H1 (cell line): ENCODE data around the gene SMDT1. TPM values are rescaled to one million over a fixed set of nuclear protein-coding genes. Genes with fewer than 3 reads are reported as not detected.

ENCODE experiments used
- CTCF ChIA-PET: fragments of 300-600 bp; sonication (Branson Sonifier 250); formaldehyde crosslinking; loops from one replicate; lab custom pipeline; 2021; ENCODE audit not compliant: partially characterized antibody; lab: Charles Lee
- POLR2A ChIA-PET: fragments of 300-600 bp; sonication (Branson Sonifier 250); formaldehyde crosslinking; loops from one replicate; lab custom pipeline; 2021; ENCODE audit warnings: inconsistent platforms; ENCODE audit not compliant: partially characterized antibody; lab: Charles Lee
- DNase-seq, 2 experiments: peaks; one replicate each; pipeline versions ENCODE4 v3.0.0 to v3.0.0-alpha.2; 2010 to 2022; ENCODE audit warnings: low spot score in 2 of 2, low read depth in 1 of 2, mixed read lengths in 1 of 2
- FAIRE-seq: peaks from 2 replicates; lab custom pipeline; 2011; peaks lifted over from hg19 to GRCh38; lab: Jason Lieb, UNC
- H2AFZ ChIP-seq: 2 replicates; pipeline ENCODE4 v1.8.1; 2012; ENCODE audit warnings: low read length, inconsistent platforms
- H2AK5ac ChIP-seq: 2 replicates; pipeline ENCODE4 v1.6.1; 2013; ENCODE audit warnings: low read depth, low read length
- H2BK120ac ChIP-seq: replicated peaks from 2 replicates; pipeline ENCODE3; 2013; ENCODE audit warnings: low read depth, low read length, inconsistent platforms
- H2BK12ac ChIP-seq: 2 replicates; pipeline ENCODE4 v1.6.1; 2013; ENCODE audit warnings: low read depth, low read length
- H2BK15ac ChIP-seq: 2 replicates; pipeline ENCODE4 v1.6.1; 2013; ENCODE audit warnings: low read length
- H2BK20ac ChIP-seq: 2 replicates; pipeline ENCODE4 v1.6.1; 2013; ENCODE audit warnings: low read length
- H2BK5ac ChIP-seq: 2 replicates; pipeline ENCODE4 v1.6.1; 2013; ENCODE audit warnings: low read depth, low read length
- H3K14ac ChIP-seq: 2 replicates; pipeline ENCODE4 v1.6.1; 2013; ENCODE audit warnings: inconsistent platforms; ENCODE audit not compliant: insufficient read length
- H3K18ac ChIP-seq: 2 replicates; pipeline ENCODE4 v1.6.1; 2013; ENCODE audit warnings: low read length; ENCODE audit errors: extremely low read depth
- H3K23ac ChIP-seq: 2 replicates; pipeline ENCODE4 v1.6.1; 2013; ENCODE audit warnings: inconsistent platforms; ENCODE audit not compliant: insufficient read length
- H3K23me2 ChIP-seq: 2 replicates; pipeline ENCODE4 v1.6.1; 2013; ENCODE audit warnings: low read depth, low read length
- H3K27ac ChIP-seq: 2 replicates; pipeline ENCODE4 v1.6.1; 2011; ENCODE audit warnings: low read depth, low read length, inconsistent platforms
- H3K27me3 ChIP-seq, 4 experiments: replicated peaks in 1 of 4; 1 replicate in 1 of 4; 2 replicates in 3 of 4; pipeline versions ENCODE4 v1.6.1 to v1.8.1; 2011 to 2013; ENCODE audit warnings: low read length in 3 of 4, mild to moderate bottlenecking in 3 of 4, inconsistent platforms in 2 of 4, mixed read lengths in 2 of 4, moderate library complexity in 1 of 4; ENCODE audit not compliant: control insufficient read depth in 3 of 4, insufficient read depth in 3 of 4; ENCODE audit errors: extremely low read depth in 1 of 4
- H3K36me3 ChIP-seq, 4 experiments: 2 replicates each; pipeline versions ENCODE4 v1.6.1 to v1.8.1; 2011 to 2013; ENCODE audit warnings: mild to moderate bottlenecking in 4 of 4, low read length in 3 of 4, moderate library complexity in 2 of 4, control low read depth in 1 of 4, inconsistent platforms in 1 of 4; ENCODE audit not compliant: insufficient read depth in 4 of 4, control insufficient read depth in 2 of 4
- H3K4ac ChIP-seq: replicated peaks from 2 replicates; pipeline ENCODE3; 2013; ENCODE audit warnings: low read length, low read depth, mixed read lengths, inconsistent platforms; ENCODE audit not compliant: insufficient read length
- H3K4me1 ChIP-seq, 4 experiments: replicated peaks in 1 of 4; 1 replicate in 1 of 4; 2 replicates in 3 of 4; pipeline versions ENCODE4 v1.6.1 to v1.8.1; 2011 to 2013; ENCODE audit warnings: low read length in 3 of 4, inconsistent platforms in 2 of 4, mixed read lengths in 1 of 4; ENCODE audit not compliant: insufficient read depth in 4 of 4, control insufficient read depth in 3 of 4
- H3K4me2 ChIP-seq, 2 experiments: 2 replicates each; pipeline versions ENCODE4 v1.6.1 to v1.8.1; 2011 to 2013; ENCODE audit warnings: low read depth in 2 of 2, low read length in 2 of 2, control low read depth in 1 of 2, inconsistent platforms in 1 of 2, mild to moderate bottlenecking in 1 of 2; ENCODE audit not compliant: insufficient read depth in 1 of 2
- H3K4me3 ChIP-seq, 4 experiments: fragments of 200-600, 300-600 bp in 1 of 4; sonication (generic), shearing (Covaris generic), sonication (Bioruptor Twin) in 1 of 4; 2 replicates each; pipeline versions ENCODE4 v1.5.1 to v1.8.1; 2011 to 2016; ENCODE audit warnings: low read length in 4 of 4, low read depth in 3 of 4, control low read depth in 2 of 4, inconsistent platforms in 2 of 4, mild to moderate bottlenecking in 2 of 4, mixed read lengths in 1 of 4, moderate library complexity in 1 of 4; ENCODE audit not compliant: insufficient read depth in 2 of 4; ENCODE audit errors: extremely low read depth in 1 of 4
- H3K56ac ChIP-seq: replicated peaks from 2 replicates; pipeline ENCODE3; 2013; ENCODE audit warnings: low read depth, mild to moderate bottlenecking, mixed read lengths, low read length, inconsistent platforms; ENCODE audit not compliant: insufficient read length
- H3K79me1 ChIP-seq: 2 replicates; pipeline ENCODE4 v1.6.1; 2013; ENCODE audit warnings: low read depth, low read length, control low read depth
- H3K79me2 ChIP-seq, 2 experiments: 2 replicates each; pipeline versions ENCODE4 v1.6.1 to v1.8.1; 2012 to 2013; ENCODE audit warnings: low read length in 2 of 2, mild to moderate bottlenecking in 2 of 2, inconsistent platforms in 1 of 2; ENCODE audit not compliant: insufficient read depth in 2 of 2, control insufficient read depth in 1 of 2
- H3K9ac ChIP-seq, 4 experiments: replicated peaks in 1 of 4; 1 replicate in 1 of 4; 2 replicates in 3 of 4; pipeline versions ENCODE4 v1.6.1 to v1.8.1; 2011 to 2013; ENCODE audit warnings: low read depth in 3 of 4, low read length in 3 of 4, control low read depth in 2 of 4, mild to moderate bottlenecking in 2 of 4, moderate library complexity in 2 of 4, inconsistent platforms in 1 of 4; ENCODE audit errors: extremely low read depth in 1 of 4
- H3K9me3 ChIP-seq, 2 experiments: 2 replicates each; pipeline versions ENCODE4 v1.6.1 to v1.8.1; 2012 to 2013; ENCODE audit warnings: mild to moderate bottlenecking in 2 of 2, moderate library complexity in 2 of 2, control low read depth in 1 of 2, inconsistent platforms in 1 of 2, low read depth in 1 of 2, low read length in 1 of 2, mixed read lengths in 1 of 2; ENCODE audit not compliant: insufficient read depth in 2 of 2
- H4K20me1 ChIP-seq, 2 experiments: replicated peaks in 1 of 2; 2 replicates each; pipeline versions ENCODE3 to v1.8.1; 2011 to 2013; ENCODE audit warnings: inconsistent platforms in 2 of 2, low read length in 2 of 2, mild to moderate bottlenecking in 1 of 2; ENCODE audit not compliant: insufficient read depth in 2 of 2, control insufficient read depth in 1 of 2
- H4K5ac ChIP-seq: 2 replicates; pipeline ENCODE4 v1.6.1; 2013; ENCODE audit warnings: low read length, low read depth, mixed read lengths, inconsistent platforms; ENCODE audit not compliant: insufficient read length
- H4K8ac ChIP-seq: 2 replicates; pipeline ENCODE4 v1.8.0; 2013; ENCODE audit warnings: mild to moderate bottlenecking, moderate library complexity, low read length, inconsistent platforms; ENCODE audit not compliant: insufficient read depth; ENCODE audit errors: extremely low read depth
- H4K91ac ChIP-seq: replicated peaks from 2 replicates; pipeline ENCODE3; 2013; ENCODE audit warnings: low read length, mixed read lengths, inconsistent platforms; ENCODE audit not compliant: insufficient read length
- BACH1 ChIP-seq: IDR thresholded peaks from 2 replicates; pipeline ENCODE4 v1.6.1; 2012; ENCODE audit warnings: low read length, improper control_type of control experiment
- CHD1 ChIP-seq: IDR thresholded peaks from 2 replicates; pipeline ENCODE4 v1.6.1; 2012; ENCODE audit warnings: low read depth, low read length, improper control_type of control experiment
- CREB1 ChIP-seq: IDR thresholded peaks from 2 replicates; pipeline ENCODE4 v1.6.1; 2012; ENCODE audit warnings: inconsistent platforms
- GTF2F1 ChIP-seq: IDR thresholded peaks from 2 replicates; pipeline ENCODE4 v1.6.1; 2012; ENCODE audit warnings: low read depth, low read length, improper control_type of control experiment, borderline replicate concordance
- HDAC2 ChIP-seq, 2 experiments: fragments of 300-600 bp in 1 of 2; sonication (generic) in 1 of 2; IDR thresholded peaks; 2 replicates each; pipeline ENCODE4 v1.6.1; 2011 to 2012; ENCODE audit warnings: low read depth in 2 of 2, low read length in 2 of 2, mild to moderate bottlenecking in 2 of 2, moderate library complexity in 2 of 2, borderline replicate concordance in 1 of 2, inconsistent platforms in 1 of 2
- SIX5 ChIP-seq: IDR thresholded peaks from 2 replicates; pipeline ENCODE4 v1.6.1; 2011; ENCODE audit warnings: mild to moderate bottlenecking, low read depth, low read length
- TAF1 ChIP-seq: IDR thresholded peaks from 2 replicates; pipeline ENCODE4 v1.6.1; 2011; ENCODE audit warnings: mild to moderate bottlenecking, low read depth, low read length
- TEAD4 ChIP-seq: IDR thresholded peaks from 2 replicates; pipeline ENCODE4 v1.6.1; 2012; ENCODE audit warnings: low read depth, low read length, inconsistent platforms, mixed read lengths
- WGBS, 2 experiments: shearing (Covaris generic) in 1 of 2; methylation state at CpG; one replicate each; pipeline versions ENCODE4 v1.1.6 to v1.1.7; 2013 to 2015; ENCODE audit warnings: low lambda C conversion rate in 2 of 2, mixed read lengths in 2 of 2, inconsistent platforms in 1 of 2, low coverage in 1 of 2, missing lambda C conversion rate in 1 of 2; ENCODE audit not compliant: insufficient replicate concordance in 2 of 2, insufficient coverage in 1 of 2, insufficient read length in 1 of 2; ENCODE audit errors: extremely low coverage in 1 of 2, missing lambda C conversion rate in 1 of 2; 5-methylcytosine and 5-hydroxymethylcytosine counted together
- polyA plus RNA-seq, 7 experiments: library from polyadenylated mRNA; depleted of rRNA in 3 of 7; stranded (reverse) in 5 of 7; unstranded in 2 of 7; fragments of >200 nt in 5 of 7; fragments of 200-250 nt in 2 of 7; gene quantifications; 1 replicate in 5 of 7; 2 replicates in 1 of 7; 4 replicates in 1 of 7; pipeline versions ENCODE4 v1.2.1 to v1.2.3, GENCODE V29; 2011 to 2013; ENCODE audit warnings: missing spikeins in 2 of 7, mixed read lengths in 2 of 7
- total RNA-seq: library from RNA; stranded (reverse); fragmentation: NEBNext Ultra II Directional; extraction: Animal tissue kit (Norgen Biotek cat#: 25700); gene quantifications from 2 replicates; pipeline ENCODE4 v1.2.1, GENCODE V29; 2021
- TF ChIP-seq, protein P1 (sequence below): IDR thresholded peaks from 2 replicates; pipeline ENCODE4 v1.6.1; 2011; ENCODE audit warnings: low read length, improper control_type of control experiment
- TF ChIP-seq, protein P2 (sequence below), 3 experiments: IDR thresholded peaks; 1 replicate in 2 of 3; 2 replicates in 1 of 3; pipeline versions ENCODE4 v1.5.1 to v1.6.1; 2011; ENCODE audit warnings: low read length in 3 of 3, mild to moderate bottlenecking in 3 of 3, inconsistent platforms in 2 of 3, low read depth in 1 of 3, moderate library complexity in 1 of 3; ENCODE audit not compliant: insufficient read depth in 1 of 3; ENCODE audit errors: control extremely low read depth in 1 of 3

SMDT1 gene
- total and polyA plus RNA-seq, 2 of the 8 experiments (the other 6 are each of a cell fraction or from before 2014, with no cell fraction given) = 34.9 to 35.6 TPM

DNA sequence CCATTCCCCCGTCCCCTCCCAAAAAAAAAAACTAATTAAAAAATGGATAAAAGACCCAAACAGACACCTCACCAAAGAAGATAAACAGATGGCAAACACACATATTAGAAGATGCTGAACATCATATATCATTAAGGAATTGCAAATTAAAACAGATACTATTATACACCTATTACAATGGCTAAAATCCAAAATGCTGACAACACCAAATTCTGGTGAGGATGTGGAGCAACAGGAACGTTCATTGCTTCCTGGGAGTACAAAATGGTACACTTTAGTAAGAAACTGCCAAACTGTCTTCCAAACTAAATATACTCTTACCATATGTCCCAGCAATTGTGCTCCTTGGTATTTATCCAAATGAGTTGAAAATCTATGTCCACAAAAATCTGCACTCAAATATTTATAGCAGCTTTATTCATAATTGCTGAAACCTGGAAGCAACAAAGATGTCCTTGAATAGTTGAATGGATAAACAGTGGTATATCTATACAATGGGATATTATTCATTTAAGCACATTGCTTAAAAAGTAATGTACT, 28.8 kb upstream of the SMDT1 start:
- Histone ChIP-seq H2BK5ac (no peak overlapping the region), H3K23ac (no peak overlapping the region), H2AFZ (no peak overlapping the region), H3K27ac (no peak overlapping the region), H3K36me3 (no peaks in the 10 kb centered on the region), H3K56ac (no peak overlapping the region), H2AK5ac (no peak overlapping the region), H2BK12ac (no peak overlapping the region), H4K5ac (no peak overlapping the region), H3K27me3 (peaks cover 0 to 1% (median 0%) of the 10 kb centered on the region in 4 experiments; a peak in 1 of 7 replicates), H3K9ac (no peak overlapping the region), H3K23me2 (no peaks in the 10 kb centered on the region), H3K9me3 (no peaks in the 10 kb centered on the region), H3K4me2 (no peak overlapping the region), H3K18ac (no peak overlapping the region), H4K91ac (no peak overlapping the region), H2BK120ac (no peak overlapping the region), H4K20me1 (no peaks in the 10 kb centered on the region), H2BK15ac (no peak overlapping the region), H3K4ac (no peak overlapping the region), H3K79me2 (no peaks in the 10 kb centered on the region), H4K8ac (no peak overlapping the region), H3K79me1 (no peaks in the 10 kb centered on the region), H3K4me3 (no peak overlapping the region), H3K14ac (no peak overlapping the region), H2BK20ac (no peak overlapping the region), H3K4me1 (no peaks in the 10 kb centered on the region)
- ChIA-PET POLR2A (no interaction called here), CTCF (interaction anchor here (0.6 kb wide), 1 partner anchor 142 kb away, joined by 3 read pairs; no protein-coding TSS in a partner anchor)
- no peak for FAIRE-seq
- WGBS, 2 experiments = 82% methylated on average over 2 of the region's 2 CpGs; no CpG with 5 or more reads in 1 of the 2 experiments
- TF ChIP-seq, protein P1, sequence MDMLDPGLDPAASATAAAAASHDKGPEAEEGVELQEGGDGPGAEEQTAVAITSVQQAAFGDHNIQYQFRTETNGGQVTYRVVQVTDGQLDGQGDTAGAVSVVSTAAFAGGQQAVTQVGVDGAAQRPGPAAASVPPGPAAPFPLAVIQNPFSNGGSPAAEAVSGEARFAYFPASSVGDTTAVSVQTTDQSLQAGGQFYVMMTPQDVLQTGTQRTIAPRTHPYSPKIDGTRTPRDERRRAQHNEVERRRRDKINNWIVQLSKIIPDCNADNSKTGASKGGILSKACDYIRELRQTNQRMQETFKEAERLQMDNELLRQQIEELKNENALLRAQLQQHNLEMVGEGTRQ = no peak
- TF ChIP-seq HDAC2 (IDR thresholded peaks at IDR 0.05; ENCODE audit: borderline replicate concordance in 1 of 2, low read depth in 2 of 2, low read length in 2 of 2) (no peak), SIX5 (no peak), CHD1 (no peak), GTF2F1 (no peak), TEAD4 (no peak), BACH1 (no peak), TAF1 (no peak), CREB1 (no peak)
- TF ChIP-seq, protein P2, sequence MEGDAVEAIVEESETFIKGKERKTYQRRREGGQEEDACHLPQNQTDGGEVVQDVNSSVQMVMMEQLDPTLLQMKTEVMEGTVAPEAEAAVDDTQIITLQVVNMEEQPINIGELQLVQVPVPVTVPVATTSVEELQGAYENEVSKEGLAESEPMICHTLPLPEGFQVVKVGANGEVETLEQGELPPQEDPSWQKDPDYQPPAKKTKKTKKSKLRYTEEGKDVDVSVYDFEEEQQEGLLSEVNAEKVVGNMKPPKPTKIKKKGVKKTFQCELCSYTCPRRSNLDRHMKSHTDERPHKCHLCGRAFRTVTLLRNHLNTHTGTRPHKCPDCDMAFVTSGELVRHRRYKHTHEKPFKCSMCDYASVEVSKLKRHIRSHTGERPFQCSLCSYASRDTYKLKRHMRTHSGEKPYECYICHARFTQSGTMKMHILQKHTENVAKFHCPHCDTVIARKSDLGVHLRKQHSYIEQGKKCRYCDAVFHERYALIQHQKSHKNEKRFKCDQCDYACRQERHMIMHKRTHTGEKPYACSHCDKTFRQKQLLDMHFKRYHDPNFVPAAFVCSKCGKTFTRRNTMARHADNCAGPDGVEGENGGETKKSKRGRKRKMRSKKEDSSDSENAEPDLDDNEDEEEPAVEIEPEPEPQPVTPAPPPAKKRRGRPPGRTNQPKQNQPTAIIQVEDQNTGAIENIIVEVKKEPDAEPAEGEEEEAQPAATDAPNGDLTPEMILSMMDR (IDR thresholded peaks at IDR 0.05; ENCODE audit: control extremely low read depth in 1 of 3, insufficient read depth in 1 of 3, low read depth in 1 of 3, low read length in 3 of 3) = no peak
- DNase-seq = no peak
